ENCODE data around the gene CORO7.

CORO7 gene

DNA sequence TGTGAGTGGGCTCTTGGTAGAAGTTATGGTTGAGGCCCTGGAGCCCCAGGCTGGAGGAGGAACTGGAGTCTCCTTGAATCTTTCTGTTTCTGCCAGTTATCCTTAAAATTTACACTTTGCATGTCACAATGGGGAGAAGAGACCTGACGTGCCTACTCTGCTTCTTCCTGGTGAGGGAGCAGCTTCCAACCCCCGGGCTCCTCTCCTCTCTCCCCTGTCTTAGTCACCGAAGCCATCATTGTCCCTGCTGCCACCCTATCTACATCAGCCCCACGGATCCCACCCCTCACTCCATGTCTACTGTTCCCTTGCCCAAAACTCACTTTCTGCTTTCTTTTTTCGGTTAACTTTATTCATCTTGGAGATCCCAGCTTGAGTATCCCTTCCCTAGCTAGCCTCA, 26.9 kb upstream of the CORO7 start:
- CTCF ChIA-PET, result no interaction called here
- TF ChIP-seq, protein P1, sequence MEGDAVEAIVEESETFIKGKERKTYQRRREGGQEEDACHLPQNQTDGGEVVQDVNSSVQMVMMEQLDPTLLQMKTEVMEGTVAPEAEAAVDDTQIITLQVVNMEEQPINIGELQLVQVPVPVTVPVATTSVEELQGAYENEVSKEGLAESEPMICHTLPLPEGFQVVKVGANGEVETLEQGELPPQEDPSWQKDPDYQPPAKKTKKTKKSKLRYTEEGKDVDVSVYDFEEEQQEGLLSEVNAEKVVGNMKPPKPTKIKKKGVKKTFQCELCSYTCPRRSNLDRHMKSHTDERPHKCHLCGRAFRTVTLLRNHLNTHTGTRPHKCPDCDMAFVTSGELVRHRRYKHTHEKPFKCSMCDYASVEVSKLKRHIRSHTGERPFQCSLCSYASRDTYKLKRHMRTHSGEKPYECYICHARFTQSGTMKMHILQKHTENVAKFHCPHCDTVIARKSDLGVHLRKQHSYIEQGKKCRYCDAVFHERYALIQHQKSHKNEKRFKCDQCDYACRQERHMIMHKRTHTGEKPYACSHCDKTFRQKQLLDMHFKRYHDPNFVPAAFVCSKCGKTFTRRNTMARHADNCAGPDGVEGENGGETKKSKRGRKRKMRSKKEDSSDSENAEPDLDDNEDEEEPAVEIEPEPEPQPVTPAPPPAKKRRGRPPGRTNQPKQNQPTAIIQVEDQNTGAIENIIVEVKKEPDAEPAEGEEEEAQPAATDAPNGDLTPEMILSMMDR (IDR thresholded peaks at IDR 0.05; ENCODE audit: control extremely low read depth, extremely low read depth, low read depth, missing control alignments), result no peak
- DNase-seq (ENCODE audit: extremely low spot score), result no peak
- POLR2A ChIA-PET, result no interaction called here

DNA sequence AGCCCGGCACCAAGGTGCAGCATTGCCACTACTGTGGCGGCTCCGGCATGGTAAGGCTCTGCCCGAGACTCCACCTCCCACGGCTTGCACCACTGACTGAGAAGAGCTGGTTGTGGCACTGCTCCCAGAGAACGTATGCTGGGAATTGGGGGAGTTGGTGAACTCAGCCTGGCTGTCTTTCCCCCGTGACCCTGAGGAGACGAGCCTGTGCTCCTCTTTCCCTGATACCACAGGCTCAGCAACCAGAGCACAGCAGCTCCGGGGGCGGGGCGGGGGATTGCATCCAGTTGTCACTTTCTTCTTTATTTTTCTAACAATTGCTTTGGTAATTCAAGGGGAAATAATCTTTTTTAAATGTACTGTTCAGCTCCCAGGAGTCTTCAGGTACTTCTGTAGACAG, 26.0 kb upstream of the CORO7 start:
- DNase-seq (ENCODE audit: extremely low spot score), result no peak
- ChIA-PET CTCF (no interaction called here), POLR2A (no interaction called here)
- TF ChIP-seq, protein P1 (IDR thresholded peaks at IDR 0.05; ENCODE audit: control extremely low read depth, extremely low read depth, low read depth, missing control alignments), result no peak

DNA sequence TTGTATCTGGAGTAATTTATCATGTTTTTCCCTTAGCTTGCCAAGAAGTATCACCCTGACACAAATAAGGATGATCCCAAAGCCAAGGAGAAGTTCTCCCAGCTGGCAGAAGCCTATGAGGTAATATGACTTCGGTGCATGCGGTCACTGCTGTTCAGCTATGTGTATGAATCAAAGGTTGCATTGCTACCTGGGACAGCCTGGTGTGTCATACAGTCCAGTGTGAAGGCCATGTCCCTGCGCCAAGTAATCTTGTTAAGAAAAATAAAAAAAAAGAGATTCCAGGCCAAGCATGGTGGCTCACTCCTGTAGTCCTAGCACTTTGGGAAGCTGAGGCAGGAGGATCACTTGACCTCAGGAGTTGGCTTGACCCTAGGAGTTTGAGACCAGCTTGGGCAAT, 21.0 kb upstream of the CORO7 start:
- CTCF ChIA-PET, result interaction anchor here (0.8 to 1.2 kb wide), 3 partner anchors 15 to 64 kb away, joined by 3 read pairs; no protein-coding TSS in a partner anchor
- TF ChIP-seq, protein P1 (IDR thresholded peaks at IDR 0.05; ENCODE audit: control extremely low read depth, extremely low read depth, low read depth, missing control alignments), result no peak
- no peak for DNase-seq (ENCODE audit: extremely low spot score)
- POLR2A ChIA-PET, result no interaction called here

DNA sequence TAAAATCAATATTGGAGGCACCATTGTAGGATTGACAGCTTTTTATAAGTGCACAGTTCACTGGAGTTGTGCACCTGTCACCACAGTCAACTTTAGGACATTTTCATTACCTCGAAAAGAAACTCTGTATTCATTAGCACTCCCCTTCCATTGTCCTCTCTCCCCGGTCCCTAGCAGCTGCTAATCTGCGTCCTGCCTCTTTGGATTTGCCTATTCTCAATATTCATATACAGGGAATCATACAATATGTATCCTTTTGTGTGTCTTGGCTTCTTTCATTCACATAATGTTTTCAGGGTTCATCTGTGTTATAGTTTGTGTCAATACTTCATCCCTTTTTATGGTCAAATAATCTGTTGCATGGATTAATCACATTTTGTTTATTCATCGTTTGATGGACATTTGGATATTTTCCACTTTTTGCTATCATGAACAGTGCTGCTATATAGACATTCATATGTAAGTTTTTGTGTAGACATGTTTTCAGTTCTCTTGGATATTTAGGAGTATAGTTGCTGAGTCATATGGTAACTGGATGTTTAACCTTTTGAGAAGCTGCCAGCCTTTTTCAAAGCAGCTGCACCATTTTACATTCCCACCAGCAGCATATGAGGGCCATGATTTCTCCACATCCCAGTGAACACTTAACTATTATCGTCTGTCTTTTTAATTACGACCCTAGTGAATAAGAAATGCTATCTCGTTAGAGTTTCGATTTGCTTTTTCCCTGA, 19.1 kb upstream of the CORO7 start:
- TF ChIP-seq, protein P1 (IDR thresholded peaks at IDR 0.05; ENCODE audit: control extremely low read depth, extremely low read depth, low read depth, missing control alignments), result no peak
- POLR2A ChIA-PET, result no interaction called here
- CTCF ChIA-PET, result interaction anchor here (0.8 kb wide), 1 partner anchor 9 kb away, joined by 3 read pairs; no protein-coding TSS in a partner anchor
- DNase-seq (ENCODE audit: extremely low spot score), result no peak

DNA sequence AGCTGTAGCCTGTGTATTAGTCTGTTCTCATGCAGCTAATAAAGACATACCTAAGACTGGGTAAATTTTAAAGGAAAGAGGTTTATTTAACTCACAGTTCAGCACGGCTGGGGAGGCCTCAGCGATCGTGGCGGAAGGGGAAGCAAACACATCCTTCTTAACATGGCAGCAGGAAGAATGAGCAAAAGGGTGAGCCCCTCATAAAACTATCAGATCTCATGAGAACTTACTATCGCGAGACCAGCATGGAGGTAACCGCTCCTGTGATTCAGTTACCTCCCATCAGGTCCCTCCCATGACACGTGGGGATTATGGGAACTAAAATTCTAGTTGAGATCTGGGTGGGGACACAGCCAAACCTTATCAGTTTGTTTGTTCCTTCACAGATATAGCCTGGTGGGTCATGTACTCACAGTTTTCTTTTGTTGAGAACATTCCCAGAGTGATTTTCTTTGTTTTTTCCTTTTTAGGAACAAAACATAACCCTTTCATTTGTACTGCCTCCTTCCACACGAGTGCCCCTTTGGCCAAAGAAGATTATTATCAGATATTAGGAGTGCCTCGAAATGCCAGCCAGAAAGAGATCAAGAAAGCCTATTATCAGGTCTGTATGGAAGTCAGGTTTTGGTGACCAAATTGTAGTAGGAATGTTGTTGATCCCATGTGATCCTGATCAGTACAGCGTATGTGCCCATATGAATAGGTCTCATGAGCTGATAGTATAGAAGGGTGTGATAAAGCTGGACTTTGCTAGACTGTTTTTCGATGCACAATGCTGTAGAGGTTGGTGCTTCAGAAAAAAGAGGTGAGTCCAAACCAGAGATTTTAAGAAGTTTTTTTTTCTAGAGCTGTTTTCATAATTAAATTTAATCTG, 17.8 kb upstream of the CORO7 start:
- DNase-seq (ENCODE audit: extremely low spot score), result no peak
- TF ChIP-seq, protein P1 (IDR thresholded peaks at IDR 0.05; ENCODE audit: control extremely low read depth, extremely low read depth, low read depth, missing control alignments), result no peak
- POLR2A ChIA-PET, result no interaction called here
- CTCF ChIA-PET, result interaction anchor here (0.8 kb wide), 1 partner anchor 11 kb away, joined by 3 read pairs; no protein-coding TSS in a partner anchor

DNA sequence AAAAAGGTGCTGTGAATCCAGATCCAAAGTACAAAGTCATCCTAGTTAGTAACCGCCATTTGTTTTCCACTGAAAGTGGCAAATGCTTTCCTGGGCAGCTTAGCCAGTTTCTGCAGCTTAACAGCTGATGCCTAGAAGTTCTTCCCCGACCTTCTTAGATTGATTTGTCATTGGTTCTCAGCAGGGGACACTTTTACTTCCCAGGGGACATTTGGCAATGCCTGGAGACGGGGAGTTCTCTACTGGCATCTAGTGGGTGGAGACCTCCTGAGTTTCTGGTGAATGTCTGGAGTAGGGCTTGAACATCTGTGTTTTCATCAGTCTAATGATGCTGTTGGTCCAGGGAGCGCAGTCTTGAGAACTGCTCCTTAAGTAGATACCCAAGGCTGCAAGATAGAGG, 16.8 kb upstream of the CORO7 start:
- POLR2A ChIA-PET, result no interaction called here
- CTCF ChIA-PET, result no interaction called here
- DNase-seq (ENCODE audit: extremely low spot score), result no peak
- TF ChIP-seq, protein P1 (IDR thresholded peaks at IDR 0.05; ENCODE audit: control extremely low read depth, extremely low read depth, low read depth, missing control alignments), result no peak
